ENCODE results near the gene NPHP1. TPM values are rescaled to one million over a fixed set of nuclear protein-coding genes. Genes with fewer than 3 reads are reported as not detected.
"Not testable (repeated sequence)": the region's sequence is repeated elsewhere in the genome, so short reads cannot be mapped to it uniquely, and the experiment has no call there.

NPHP1 gene
- total RNA-seq, 1 experiment from 2014 or later, result 4.7 TPM

GRCh38 chr2:110154188-110154587 is 50.6 kb downstream of the NPHP1 start:
- RAD21 ChIA-PET (ENCODE audit: low non-redundant PET in 1 of 2, low total read pairs in 2 of 2, uncharacterized antibody in 2 of 2, unreplicated experiment in 2 of 2); H3K4me3 ChIP-seq (replicated peaks in 1 of 2; ENCODE audit: low read depth in 1 of 2, low read length in 2 of 2); H4K20me1 ChIP-seq (ENCODE audit: insufficient read depth); H3K9ac ChIP-seq (ENCODE audit: low read length); CTCF ChIA-PET; ATAC-seq; BruUV-seq (replicated peaks); POLR2A ChIA-PET; H3K27me3 ChIP-seq (ENCODE audit: insufficient read depth, low read length); H3K4me2 ChIP-seq (ENCODE audit: low read length); H3K9me2 ChIP-seq (ENCODE audit: insufficient read depth); DNase-seq (ENCODE audit: low read depth, low spot score); H3K79me2 ChIP-seq (ENCODE audit: insufficient read depth, low read length); intact Hi-C loops (cut with micrococcal nuclease); H3K27ac ChIP-seq (ENCODE audit: low read depth, low read length); H2AFZ ChIP-seq (ENCODE audit: low read depth, low read length, poor library complexity, severe bottlenecking): not testable (repeated sequence)
- H3K9me3 ChIP-seq (ENCODE audit: control insufficient read depth in 1 of 2, insufficient read depth in 1 of 2, low read depth in 1 of 2, low read length in 2 of 2), result peaks cover 0 to 26% of the 10 kb centered on the region in 2 experiments; a peak in 1 of 4 replicates
- peaks cover 20 to 39% of the 10 kb centered on the region in 2 experiments for H3K4me1 ChIP-seq (ENCODE audit: control insufficient read depth in 1 of 2, insufficient read depth in 2 of 2, low read length in 2 of 2)
- peaks cover 0 to 24% of the 10 kb centered on the region in 2 experiments; a peak in 1 of 4 replicates for H3K36me3 ChIP-seq (ENCODE audit: control insufficient read depth in 1 of 2, insufficient read depth in 2 of 2, low read length in 2 of 2)
- TF ChIP-seq CBX3 (IDR thresholded peaks at IDR 0.05; ENCODE audit: low read depth), result peak; percentile 60; the same call in 1 of the 2 replicates

DNA sequence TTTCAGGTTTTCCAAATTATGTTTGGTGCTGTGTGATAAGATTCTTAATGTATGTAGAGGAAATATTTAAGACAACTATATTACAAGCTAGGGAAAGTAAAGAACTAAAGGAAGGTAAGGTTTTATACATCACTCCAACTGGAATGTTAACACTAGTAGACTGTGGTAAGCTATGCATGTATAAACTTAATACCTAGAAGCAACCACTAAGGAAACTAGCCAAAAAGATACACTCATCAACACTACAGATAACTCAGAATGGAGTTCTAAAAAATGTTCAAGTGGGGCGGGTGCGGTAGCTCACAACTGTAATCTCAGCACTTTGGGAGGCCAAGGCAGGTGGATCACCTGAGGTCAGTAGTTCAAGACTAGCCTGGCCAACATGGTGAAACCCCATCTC is 51.4 kb downstream of the NPHP1 start:
- ATAC-seq, result no peak
- Histone ChIP-seq H3K4me1 (ENCODE audit: control insufficient read depth in 1 of 2, insufficient read depth in 2 of 2, low read length in 2 of 2) (peaks cover 28 to 47% of the 10 kb centered on the region in 2 experiments), H4K20me1 (ENCODE audit: insufficient read depth) (no peaks in the 10 kb centered on the region), H3K9me3 (ENCODE audit: control insufficient read depth in 1 of 2, insufficient read depth in 1 of 2, low read depth in 1 of 2, low read length in 2 of 2) (peaks cover 0 to 26% of the 10 kb centered on the region in 2 experiments; a peak in 1 of 4 replicates), H3K4me3 (replicated peaks in 1 of 2; ENCODE audit: low read depth in 1 of 2, low read length in 2 of 2) (no peak overlapping the region), H2AFZ (ENCODE audit: low read depth, low read length, poor library complexity, severe bottlenecking) (no peak overlapping the region), H3K79me2 (ENCODE audit: insufficient read depth, low read length) (no peaks in the 10 kb centered on the region), H3K27me3 (ENCODE audit: insufficient read depth, low read length) (no peaks in the 10 kb centered on the region), H3K9me2 (ENCODE audit: insufficient read depth) (no peaks in the 10 kb centered on the region), H3K4me2 (ENCODE audit: low read length) (no peak overlapping the region), H3K9ac (ENCODE audit: low read length) (no peak overlapping the region), H3K27ac (ENCODE audit: low read depth, low read length) (no peak overlapping the region), H3K36me3 (ENCODE audit: control insufficient read depth in 1 of 2, insufficient read depth in 2 of 2, low read length in 2 of 2) (peaks cover 0 to 24% of the 10 kb centered on the region in 2 experiments; a peak in 1 of 4 replicates)
- CTCF ChIA-PET, result no interaction called here
- intact Hi-C loops (cut with micrococcal nuclease), result no loop called here
- POLR2A ChIA-PET, result no interaction called here
- RAD21 ChIA-PET (ENCODE audit: low non-redundant PET in 1 of 2, low total read pairs in 2 of 2, uncharacterized antibody in 2 of 2, unreplicated experiment in 2 of 2), result no interaction called here
- no peak for DNase-seq (ENCODE audit: low read depth, low spot score)
- no TSS peak for BruUV-seq (replicated peaks)
- no peak for TF ChIP-seq ATF3 (IDR thresholded peaks at IDR 0.05)
- no peak for TF ChIP-seq ZFX (IDR thresholded peaks at IDR 0.05)
- TF ChIP-seq YY1 (IDR thresholded peaks at IDR 0.05; ENCODE audit: extremely low read depth, insufficient replicate concordance, low read depth, low read length), result no peak
- TF ChIP-seq ELF1 (IDR thresholded peaks at IDR 0.05; ENCODE audit: borderline replicate concordance, low read depth), result no peak
- TF ChIP-seq SIN3A (IDR thresholded peaks at IDR 0.05; ENCODE audit: low read depth), result no peak
- TF ChIP-seq CBX3 (IDR thresholded peaks at IDR 0.05; ENCODE audit: low read depth), result no peak
- TF ChIP-seq RAD21 (IDR thresholded peaks at IDR 0.05; ENCODE audit: low read depth), result no peak
- no peak for TF ChIP-seq EGR1 (IDR thresholded peaks at IDR 0.05; ENCODE audit: low read depth)
- TF ChIP-seq POLR2AphosphoS5 (IDR thresholded peaks at IDR 0.05; ENCODE audit: low read depth, low read length), result no peak
- no peak for TF ChIP-seq CEBPB (IDR thresholded peaks at IDR 0.05; ENCODE audit: low read depth)
- TF ChIP-seq SP1 (IDR thresholded peaks at IDR 0.05; ENCODE audit: low read depth), result no peak
